K562 (cell line): Measurements from ENCODE around the gene B4GALT5. TPM values are rescaled to one million over a fixed set of nuclear protein-coding genes. Genes with fewer than 3 reads are reported as not detected.

Experiments used
- ATAC-seq: fragments of 200-7000 bp; cut with Tn5 transposase; 3 replicates; pipeline ENCODE4 v1.9.1; 2020; ENCODE audit warnings: moderate library complexity
- BruUV-seq: library from RNA; stranded (reverse); fragments of 400-500 nt; replicated peaks from 2 replicates; lab custom pipeline; 2021; lab: Mats Ljungman, UMichigan
- CTCF ChIA-PET: fragments of 300-600 bp; formaldehyde crosslinking; extraction: SDS; loops from one replicate; lab custom pipeline; 2021; ENCODE audit warnings: low intra/inter-chr PET ratio; lab: Yijun Ruan, JAX
- POLR2A ChIA-PET: fragments of 300-600, 350-650 bp; sonication (Branson Sonifier 250); formaldehyde crosslinking; extraction: SDS; loops from one replicate; lab custom pipeline; 2021; ENCODE audit warnings: antibody characterized with exemption, inconsistent platforms; lab: Yijun Ruan, JAX
- DNase-seq, 4 experiments: peaks; one replicate each; pipeline versions ENCODE4 v3.0.0 to v3.0.0-alpha.2; 2011 to 2018; ENCODE audit warnings: low spot score in 3 of 4, mixed read lengths in 3 of 4; ENCODE audit errors: extremely low read depth in 1 of 4
- FAIRE-seq: peaks from 2 replicates; lab custom pipeline; 2011; peaks lifted over from hg19 to GRCh38; lab: Jason Lieb, UNC
- H2AFZ ChIP-seq: 2 replicates; pipeline ENCODE4 v1.6.0; 2011; ENCODE audit warnings: low read depth, low read length, control low read depth, inconsistent platforms
- H3K27ac ChIP-seq: fragments of 200-600 bp; 3 replicates; pipeline ENCODE4 v1.8.0; 2011; ENCODE audit warnings: low read depth, mild to moderate bottlenecking, control low read depth, inconsistent platforms, low read length, moderate library complexity, mixed read lengths; ENCODE audit errors: extremely low read depth
- H3K27me3 ChIP-seq, 2 experiments: fragments of 300-600 bp in 1 of 2; 2 replicates in 1 of 2; 3 replicates in 1 of 2; pipeline versions ENCODE4 v1.6.0 to v1.8.0; 2011; ENCODE audit warnings: inconsistent platforms in 2 of 2, low read length in 2 of 2, mild to moderate bottlenecking in 1 of 2, mixed read lengths in 1 of 2, moderate library complexity in 1 of 2; ENCODE audit not compliant: control insufficient read depth in 2 of 2, insufficient read depth in 2 of 2
- H3K36me3 ChIP-seq: fragments of 300-600 bp; 3 replicates; pipeline ENCODE4 v1.8.0; 2011; ENCODE audit warnings: mild to moderate bottlenecking, low read length, inconsistent platforms; ENCODE audit not compliant: control insufficient read depth, insufficient read depth
- H3K4me1 ChIP-seq, 2 experiments: fragments of 200-600 bp in 1 of 2; replicated peaks in 1 of 2; 2 replicates in 1 of 2; 3 replicates in 1 of 2; pipeline versions ENCODE4 v1.5.1 to v1.8.0; 2011; ENCODE audit warnings: inconsistent platforms in 2 of 2, low read length in 2 of 2, mild to moderate bottlenecking in 1 of 2, mixed read lengths in 1 of 2, moderate library complexity in 1 of 2; ENCODE audit not compliant: control insufficient read depth in 2 of 2, insufficient read depth in 2 of 2
- H3K4me2 ChIP-seq: 2 replicates; pipeline ENCODE4 v1.6.1; 2011; ENCODE audit warnings: low read length, control low read depth, inconsistent platforms, mixed read lengths; ENCODE audit not compliant: insufficient read depth
- H3K4me3 ChIP-seq: fragments of 200-600 bp; sonication (generic), shearing (Covaris generic); 2 replicates; pipeline ENCODE4 v1.5.1; 2016; ENCODE audit warnings: control low read depth, inconsistent platforms
- H3K79me2 ChIP-seq: fragments of 200-600 bp; 3 replicates; pipeline ENCODE4 v1.8.0; 2011; ENCODE audit warnings: low read length, inconsistent platforms; ENCODE audit not compliant: control insufficient read depth, insufficient read depth
- H3K9ac ChIP-seq, 2 experiments: 2 replicates each; pipeline versions ENCODE4 v1.6.0 to v1.6.1; 2011; ENCODE audit warnings: low read depth in 2 of 2, low read length in 2 of 2, control low read depth in 1 of 2, inconsistent platforms in 1 of 2, mild to moderate bottlenecking in 1 of 2, mixed read lengths in 1 of 2; ENCODE audit not compliant: insufficient read depth in 1 of 2
- H3K9me1 ChIP-seq: one replicate; pipeline ENCODE4 v1.6.0; 2011; ENCODE audit warnings: inconsistent platforms, mild to moderate bottlenecking, low read length, moderate library complexity; ENCODE audit not compliant: control insufficient read depth, insufficient read depth
- H3K9me3 ChIP-seq: replicated peaks from 2 replicates; pipeline ENCODE4 v1.5.1; 2011; ENCODE audit warnings: low read depth, low read length, inconsistent platforms; ENCODE audit not compliant: control insufficient read depth, insufficient read depth
- H4K20me1 ChIP-seq: replicated peaks from 2 replicates; pipeline ENCODE4 v1.6.1; 2011; ENCODE audit warnings: low read length, inconsistent platforms, mixed read lengths; ENCODE audit not compliant: control insufficient read depth, insufficient read depth
- ARID1B ChIP-seq: fragments of 450-650 bp; IDR thresholded peaks from 2 replicates; pipeline ENCODE4 v1.6.1; 2016; ENCODE audit warnings: antibody characterized with exemption, mild to moderate bottlenecking, inconsistent platforms
- CBFA2T2 ChIP-seq: fragments of 450-650 bp; conservative IDR thresholded peaks from 2 replicates; pipeline ENCODE4 v1.6.1; 2017; ENCODE audit warnings: mild to moderate bottlenecking
- CBFA2T3 ChIP-seq: fragments of 450-650 bp; IDR thresholded peaks from 2 replicates; pipeline ENCODE4 v1.6.1; 2017
- CBFB ChIP-seq: sonication (generic); formaldehyde crosslinking; IDR thresholded peaks from 2 replicates; pipeline ENCODE4 v1.4.0; 2020; ENCODE audit warnings: mild to moderate bottlenecking, missing genetic modification reagents
- CHD2 ChIP-seq: IDR thresholded peaks from 2 replicates; pipeline ENCODE4 v1.6.1; 2011; ENCODE audit warnings: low read depth, low read length
- DIDO1 ChIP-seq: fragments of 450-650 bp; IDR thresholded peaks from 2 replicates; pipeline ENCODE4 v1.6.1; 2016; ENCODE audit warnings: low read depth, missing biosample characterization, missing genetic modification characterization
- DPF2 ChIP-seq: fragments of 450-650 bp; IDR thresholded peaks from 2 replicates; pipeline ENCODE4 v1.6.1; 2016
- EP300 ChIP-seq: IDR thresholded peaks from 2 replicates; pipeline ENCODE4 v1.6.1; 2012; ENCODE audit warnings: low read length, improper control_type of control experiment
- ILK ChIP-seq: fragments of 450-650 bp; IDR thresholded peaks from 2 replicates; pipeline ENCODE4 v1.6.1; 2016; ENCODE audit warnings: missing genetic modification characterization, low read depth, mild to moderate bottlenecking, missing compliant biosample characterization, moderate library complexity, borderline replicate concordance
- RBM34 ChIP-seq: fragments of 200-400 bp; formaldehyde crosslinking; IDR thresholded peaks from 2 replicates; pipeline ENCODE4 v1.6.1; 2018; ENCODE audit warnings: low read length, borderline replicate concordance; ENCODE audit not compliant: insufficient read depth
- SMAD4 ChIP-seq: fragments of 250-450 bp; sonication (Bioruptor Pico); conservative IDR thresholded peaks from 2 replicates; pipeline ENCODE4 v1.8.0; 2021; ENCODE audit warnings: inconsistent platforms, mild to moderate bottlenecking, moderate library complexity
- SMARCA4 ChIP-seq: fragments of 450-650 bp; IDR thresholded peaks from 2 replicates; pipeline ENCODE4 v1.6.1; 2016
- SMARCC2 ChIP-seq: fragments of 450-650 bp; IDR thresholded peaks from 2 replicates; pipeline ENCODE4 v1.6.1; 2017; ENCODE audit warnings: antibody characterized with exemption, moderate library complexity, mild to moderate bottlenecking, low read depth
- SOX6 ChIP-seq: fragments of 450-650 bp; IDR thresholded peaks from 2 replicates; pipeline ENCODE4 v1.6.1; 2014; ENCODE audit warnings: mild to moderate bottlenecking
- SRSF1 ChIP-seq: fragments of 200-400 bp; formaldehyde crosslinking; IDR thresholded peaks from 2 replicates; pipeline ENCODE4 v1.6.1; 2017; ENCODE audit warnings: mild to moderate bottlenecking, low read depth, low read length, moderate library complexity
- TAL1 ChIP-seq: fragments of 450-650 bp; IDR thresholded peaks from 2 replicates; pipeline ENCODE4 v1.6.1; 2016; ENCODE audit warnings: mild to moderate bottlenecking
- TEAD4 ChIP-seq, 2 experiments: sonication (generic) in 1 of 2; formaldehyde crosslinking in 1 of 2; IDR thresholded peaks; 2 replicates each; pipeline versions ENCODE4 v1.6.1 to v1.8.0; 2012 to 2022; ENCODE audit warnings: borderline replicate concordance in 1 of 2, inconsistent platforms in 1 of 2, low read length in 1 of 2, mild to moderate bottlenecking in 1 of 2, missing genetic modification reagents in 1 of 2
- XRCC3 ChIP-seq: fragments of 450-650 bp; IDR thresholded peaks from 2 replicates; pipeline ENCODE4 v1.6.1; 2017; ENCODE audit warnings: mild to moderate bottlenecking, moderate library complexity
- ZC3H11A ChIP-seq: IDR thresholded peaks from 2 replicates; pipeline ENCODE4 v1.6.1; 2012; ENCODE audit warnings: low read depth, low read length, improper control_type of control experiment
- ZNF224 ChIP-seq: sonication (generic); formaldehyde crosslinking; IDR thresholded peaks from 2 replicates; pipeline ENCODE4 v1.8.0; 2022; ENCODE audit warnings: mild to moderate bottlenecking, missing genetic modification reagents
- ZNF41 ChIP-seq: fragments of 250-450 bp; sonication (Bioruptor Pico); conservative IDR thresholded peaks from 2 replicates; pipeline ENCODE4 v1.4.0; 2020; ENCODE audit warnings: mild to moderate bottlenecking
- WGBS: fragments of 100-300 bp; shearing (Covaris generic); methylation state at CpG from one replicate; pipeline ENCODE4 v1.1.6; 2016; ENCODE audit warnings: low coverage, mixed read lengths; ENCODE audit not compliant: insufficient coverage; ENCODE audit errors: missing lambda C conversion rate; 5-methylcytosine and 5-hydroxymethylcytosine counted together
- in situ Hi-C: fragments of 300-500 bp; cut with MboI; formaldehyde crosslinking; loops from 4 replicates; pipeline ENCODE4 v1.15.0; 2018; ENCODE audit warnings: inconsistent platforms, mixed read lengths
- intact Hi-C: fragments of 100-400 bp; cut with micrococcal nuclease; formaldehyde crosslinking; loops from 2 replicates; pipeline ENCODE4 v1.14.2; 2022
- polyA plus RNA-seq, 8 experiments: library from polyadenylated mRNA; depleted of rRNA in 4 of 8; stranded (reverse) in 5 of 8; unstranded in 3 of 8; fragments of >200 nt; fragmentation: Nextera tagmentation in 2 of 8; fragmentation: Illumina TruSeq in 1 of 8; extraction: Ambion mirVana in 2 of 8; extraction: Trizol in 1 of 8; gene quantifications; 2 replicates each; pipeline versions ENCODE4 v1.2.1 to v1.2.3, GENCODE V29; 2011 to 2014; ENCODE audit warnings: inconsistent platforms in 1 of 8, missing spikeins in 1 of 8
- total RNA-seq, 7 experiments: library from RNA; depleted of rRNA in 6 of 7; stranded (reverse); fragments of >200 nt in 6 of 7; fragmentation: Illumina TruSeq in 2 of 7; extraction: Trizol in 2 of 7; gene quantifications; 2 replicates each; pipeline versions ENCODE4 v1.2.1 to v1.2.3, GENCODE V29; 2011 to 2021; ENCODE audit warnings: low replicate concordance in 1 of 7
- TF ChIP-seq, protein P1 (sequence below): fragments of 200-800 bp; sonication (Bioruptor generic); IDR thresholded peaks from 2 replicates; pipeline ENCODE4 v1.6.1; 2017; ENCODE audit warnings: missing genetic modification characterization, missing compliant biosample characterization

The B4GALT5 gene
- total and polyA plus RNA-seq, 9 of the 15 experiments (the other 6 are each of a cell fraction or from before 2014, with no cell fraction given) = 8.5 to 32.6 (median 23.4) TPM

DNA sequence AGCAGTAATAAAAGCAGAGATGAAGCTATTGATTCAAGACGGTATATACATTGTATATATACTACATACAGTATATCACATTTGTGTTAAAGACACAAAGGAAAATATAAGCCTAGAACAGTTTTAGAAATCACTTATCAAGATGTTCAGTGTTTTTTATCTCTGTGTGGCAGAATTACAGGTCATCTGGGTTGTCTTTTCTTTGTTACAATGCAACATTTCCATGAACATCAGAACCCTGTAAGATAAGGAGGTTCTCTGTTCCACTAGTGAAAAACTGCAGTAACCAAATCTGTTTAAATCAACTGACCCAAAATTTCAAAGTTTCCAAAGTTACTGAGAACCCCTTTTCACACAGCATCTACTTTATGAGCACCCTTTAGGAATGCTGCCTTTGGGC lies 42.2 kb downstream of the B4GALT5 start:
- Histone ChIP-seq H3K4me1 (peaks cover 15 to 61% of the 10 kb centered on the region in 2 experiments; a peak in 4 of 5 replicates), H3K9me3 (no peaks in the 10 kb centered on the region), H3K9me1 (no peaks in the 10 kb centered on the region), H4K20me1 (0 out of 2 replicates have a peak, but pooled peaks cover 6% of the 10 kb centered on the region), H2AFZ (no peak overlapping the region), H3K79me2 (peaks cover 95% of the 10 kb centered on the region), H3K27me3 (no peaks in the 10 kb centered on the region), H3K27ac (no peak overlapping the region), H3K36me3 (peaks cover 4% of the 10 kb centered on the region; the same call in 1 of the 3 replicates), H3K4me2 (no peak overlapping the region), H3K4me3 (no peak overlapping the region), H3K9ac (no peak overlapping the region)
- WGBS = 19% methylated on average over 1 of the region's 1 CpG
- in situ Hi-C loops (no loop called here), intact Hi-C loops (no loop called here)
- no peak for FAIRE-seq
- no peak for DNase-seq
- BruUV-seq = no TSS peak
- CTCF ChIA-PET = no interaction called here
- POLR2A ChIA-PET = interaction anchor here (1.8 to 3.3 kb wide), 2 partner anchors 8 to 40 kb away, joined by 4 to 13 read pairs; no protein-coding TSS in a partner anchor
- no peak for ATAC-seq
- TF ChIP-seq ZNF41 = no peak
- TF ChIP-seq SRSF1 = no peak
- TF ChIP-seq CHD2 = no peak
- TF ChIP-seq DIDO1 (tag) = no peak
- peak; percentile 36; the same call in 1 of the 2 replicates for TF ChIP-seq TAL1
- TF ChIP-seq CBFA2T3 = peak; percentile 52
- TF ChIP-seq CBFB (CRISPR knock-in tag) = no peak
- no peak for TF ChIP-seq SMARCC2
- no peak for TF ChIP-seq ILK
- no peak for TF ChIP-seq ZNF224 (CRISPR knock-in tag)
- TF ChIP-seq DPF2 = peak; percentile 45; the same call in 1 of the 2 replicates
- TF ChIP-seq, protein P1, sequence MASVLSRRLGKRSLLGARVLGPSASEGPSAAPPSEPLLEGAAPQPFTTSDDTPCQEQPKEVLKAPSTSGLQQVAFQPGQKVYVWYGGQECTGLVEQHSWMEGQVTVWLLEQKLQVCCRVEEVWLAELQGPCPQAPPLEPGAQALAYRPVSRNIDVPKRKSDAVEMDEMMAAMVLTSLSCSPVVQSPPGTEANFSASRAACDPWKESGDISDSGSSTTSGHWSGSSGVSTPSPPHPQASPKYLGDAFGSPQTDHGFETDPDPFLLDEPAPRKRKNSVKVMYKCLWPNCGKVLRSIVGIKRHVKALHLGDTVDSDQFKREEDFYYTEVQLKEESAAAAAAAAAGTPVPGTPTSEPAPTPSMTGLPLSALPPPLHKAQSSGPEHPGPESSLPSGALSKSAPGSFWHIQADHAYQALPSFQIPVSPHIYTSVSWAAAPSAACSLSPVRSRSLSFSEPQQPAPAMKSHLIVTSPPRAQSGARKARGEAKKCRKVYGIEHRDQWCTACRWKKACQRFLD (CRISPR knock-in tag) = no peak
- TF ChIP-seq SOX6 = peak; percentile 75
- TF ChIP-seq SMAD4 = no peak
- TF ChIP-seq ARID1B = peak; percentile 67
- peak; percentile 26; the same call in 1 of the 2 replicates for TF ChIP-seq CBFA2T2
- TF ChIP-seq EP300 = peak; percentile 16; the same call in 1 of the 2 replicates
- no peak for TF ChIP-seq ZC3H11A
- TF ChIP-seq TEAD4 (IDR thresholded peaks at IDR 0.05; ENCODE audit: low read length) = 0 out of 2 replicates have a peak, but pooled peaks have one; percentile 36
- TF ChIP-seq TEAD4 (CRISPR knock-in tag; IDR thresholded peaks at IDR 0.05; ENCODE audit: borderline replicate concordance) = no peak
- TF ChIP-seq SMARCA4 = peak; percentile 29; the same call in 1 of the 2 replicates
- TF ChIP-seq XRCC3 = no peak
- no peak for TF ChIP-seq RBM34
